Calu3 (cell line): Measurements from ENCODE around the gene ZNF445. TPM values are rescaled to one million over a fixed set of nuclear protein-coding genes. Genes with fewer than 3 reads are reported as not detected.

ENCODE experiments used
- BruUV-seq: library from RNA; stranded (reverse); fragments of 400-500 nt; replicated peaks from 2 replicates; lab custom pipeline; 2021; lab: Mats Ljungman, UMichigan
- CTCF ChIA-PET: fragments of 300-600 bp; sonication (Branson Sonifier 250); formaldehyde crosslinking; loops from one replicate; lab custom pipeline; 2022; ENCODE audit warnings: antibody characterized with exemption; lab: Charles Lee
- DNase-seq: peaks from one replicate; pipeline ENCODE4 v3.0.0; 2022
- H3K27ac Mint-ChIP-seq: one replicate; pipeline ENCODE4 v1.8.0; 2022; ENCODE audit warnings: mixed read lengths; ENCODE audit not compliant: unreplicated experiment
- H3K27me3 Mint-ChIP-seq: one replicate; pipeline ENCODE4 v1.8.0; 2022; ENCODE audit warnings: mixed read lengths; ENCODE audit not compliant: unreplicated experiment
- H3K36me3 Mint-ChIP-seq: one replicate; pipeline ENCODE4 v1.8.0; 2022; ENCODE audit warnings: mild to moderate bottlenecking, moderate library complexity, mixed read lengths; ENCODE audit not compliant: insufficient read depth, unreplicated experiment
- H3K4me1 Mint-ChIP-seq: one replicate; pipeline ENCODE4 v1.8.0; 2022; ENCODE audit warnings: mild to moderate bottlenecking, low read depth, mixed read lengths; ENCODE audit not compliant: unreplicated experiment
- H3K4me3 Mint-ChIP-seq: one replicate; pipeline ENCODE4 v1.8.0; 2022; ENCODE audit warnings: mild to moderate bottlenecking, low read depth, moderate library complexity, mixed read lengths; ENCODE audit not compliant: unreplicated experiment
- H3K9me3 Mint-ChIP-seq: one replicate; pipeline ENCODE4 v1.8.0; 2022; ENCODE audit warnings: low read depth, mixed read lengths; ENCODE audit not compliant: unreplicated experiment
- CTCF ChIP-seq: fragments of 200-600 bp; IDR thresholded peaks from one replicate; pipeline ENCODE4 v1.8.0; 2022; ENCODE audit warnings: antibody characterized with exemption; ENCODE audit not compliant: unreplicated experiment
- intact Hi-C: fragments of 100-400 bp; cut with micrococcal nuclease; formaldehyde crosslinking; loops from one replicate; pipeline ENCODE4 v1.10.0; 2022; ENCODE audit not compliant: unreplicated experiment
- total RNA-seq: library from RNA; stranded (reverse); gene quantifications from 2 replicates; pipeline ENCODE4 v1.2.3, GENCODE V29; 2022

Gene ZNF445
- total RNA-seq, 1 experiment from 2014 or later: 17.3 TPM

GRCh38 chr3:44387404-44387803 lies 90.1 kb downstream of the ZNF445 start:
- BruUV-seq: no TSS peak
- H3K27me3 Mint-ChIP-seq: no peaks in the 10 kb centered on the region
- H3K4me1 Mint-ChIP-seq: no peaks in the 10 kb centered on the region
- H3K36me3 Mint-ChIP-seq: no peaks in the 10 kb centered on the region
- no peak overlapping the region for H3K27ac Mint-ChIP-seq
- DNase-seq: no peak
- H3K9me3 Mint-ChIP-seq: peaks cover 1% of the 10 kb centered on the region
- H3K4me3 Mint-ChIP-seq: no peak overlapping the region
- intact Hi-C loops: no loop called here
- CTCF ChIA-PET: no interaction called here
- no peak for TF ChIP-seq CTCF

Other genes starting within 250 kb of the ZNF445 start
- gene TOPAZ1, start 235.8 kb downstream of the ZNF445 start, total RNA-seq: not detected in 2 replicates
- 24.3 and 24.9 TPM in 2 replicates for gene TCAIM, start 138.9 kb downstream of the ZNF445 start, total RNA-seq
- gene ZKSCAN7, start 77.5 kb upstream of the ZNF445 start, total RNA-seq: 0.39 and 0.59 TPM in 2 replicates
- gene ZNF660, start 107.3 kb upstream of the ZNF445 start, total RNA-seq: 0.95 and 1.4 TPM in 2 replicates
- gene ZNF197, start 147.4 kb upstream of the ZNF445 start, total RNA-seq: 12.0 and 14.0 TPM in 2 replicates
- gene ZNF35, start 171.1 kb upstream of the ZNF445 start, total RNA-seq: 11.3 and 11.8 TPM in 2 replicates
- gene ZNF502, start 235.0 kb upstream of the ZNF445 start, total RNA-seq: 0.99 and 1.8 TPM in 2 replicates